Brain microvascular endothelial cell (primary cell): Measurements from ENCODE around the gene EML3.

Source experiments
- DNase-seq: peaks from one replicate; pipeline ENCODE4 v3.0.0-alpha.2; 2020
- H3K27ac ChIP-seq: fragments of 250-450 bp; sonication (Bioruptor Pico); 2 replicates; pipeline ENCODE4 v1.5.1; 2020; ENCODE audit warnings: mild to moderate bottlenecking, moderate library complexity
- H3K27me3 ChIP-seq: fragments of 250-450 bp; sonication (Bioruptor Pico); replicated peaks from 2 replicates; pipeline ENCODE4 v1.5.1; 2020; ENCODE audit warnings: mild to moderate bottlenecking
- H3K36me3 ChIP-seq: fragments of 250-450 bp; sonication (Bioruptor Pico); replicated peaks from 2 replicates; pipeline ENCODE4 v1.5.1; 2020; ENCODE audit warnings: mild to moderate bottlenecking
- H3K4me3 ChIP-seq: 2 replicates; pipeline ENCODE4 v1.5.1; 2011; ENCODE audit warnings: low read depth, mild to moderate bottlenecking, control low read depth, low read length, moderate library complexity
- in situ Hi-C: cut with HindIII; loops from 2 replicates; pipeline ENCODE4 v1.10.0; 2017; ENCODE audit warnings: low sequenced_read_pairs, low pct_ligation_motif_present
- TF ChIP-seq, protein P1 (sequence below): IDR thresholded peaks from 2 replicates; pipeline ENCODE4 v1.5.1; 2011; ENCODE audit warnings: low read depth, mild to moderate bottlenecking, moderate library complexity, low read length, control low read depth, inconsistent platforms; ENCODE audit errors: missing control alignments

The EML3 gene

DNA sequence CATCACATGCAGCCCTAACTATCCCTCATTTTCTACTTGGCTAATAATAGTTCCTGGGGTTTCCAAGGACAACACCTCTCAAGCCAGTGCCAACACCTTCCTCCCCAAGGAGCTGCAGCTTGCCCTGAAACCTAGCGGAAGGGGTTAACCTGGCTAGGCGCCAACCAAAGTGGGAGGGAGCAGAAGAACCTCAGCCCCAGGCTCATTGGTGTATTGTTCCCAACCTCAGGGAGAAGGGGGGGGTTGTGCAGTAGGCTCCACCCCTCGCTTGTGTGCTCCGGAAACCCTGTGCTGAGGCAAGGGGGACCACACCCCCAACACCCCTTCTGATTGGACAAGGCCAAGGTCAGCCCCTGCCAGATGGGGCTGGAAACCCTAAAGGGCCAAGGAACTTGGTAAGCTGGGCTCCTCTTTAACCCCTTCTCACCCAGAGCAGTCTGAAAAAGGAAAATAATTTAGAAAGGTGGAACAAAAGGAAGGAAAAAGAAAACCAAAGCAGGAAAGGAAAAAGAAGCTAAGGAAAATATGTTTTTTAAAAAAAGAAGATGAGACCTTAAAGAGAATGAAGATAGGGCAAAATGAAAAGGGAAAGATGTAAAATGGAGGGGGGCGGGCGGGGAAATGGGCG is 13.4 kb downstream of the EML3 start:
- Histone ChIP-seq H3K27ac (no peak overlapping the region), H3K27me3 (no peaks in the 10 kb centered on the region), H3K36me3 (peaks cover 46% of the 10 kb centered on the region), H3K4me3 (peak overlapping the region; percentile 93)
- TF ChIP-seq, protein P1, sequence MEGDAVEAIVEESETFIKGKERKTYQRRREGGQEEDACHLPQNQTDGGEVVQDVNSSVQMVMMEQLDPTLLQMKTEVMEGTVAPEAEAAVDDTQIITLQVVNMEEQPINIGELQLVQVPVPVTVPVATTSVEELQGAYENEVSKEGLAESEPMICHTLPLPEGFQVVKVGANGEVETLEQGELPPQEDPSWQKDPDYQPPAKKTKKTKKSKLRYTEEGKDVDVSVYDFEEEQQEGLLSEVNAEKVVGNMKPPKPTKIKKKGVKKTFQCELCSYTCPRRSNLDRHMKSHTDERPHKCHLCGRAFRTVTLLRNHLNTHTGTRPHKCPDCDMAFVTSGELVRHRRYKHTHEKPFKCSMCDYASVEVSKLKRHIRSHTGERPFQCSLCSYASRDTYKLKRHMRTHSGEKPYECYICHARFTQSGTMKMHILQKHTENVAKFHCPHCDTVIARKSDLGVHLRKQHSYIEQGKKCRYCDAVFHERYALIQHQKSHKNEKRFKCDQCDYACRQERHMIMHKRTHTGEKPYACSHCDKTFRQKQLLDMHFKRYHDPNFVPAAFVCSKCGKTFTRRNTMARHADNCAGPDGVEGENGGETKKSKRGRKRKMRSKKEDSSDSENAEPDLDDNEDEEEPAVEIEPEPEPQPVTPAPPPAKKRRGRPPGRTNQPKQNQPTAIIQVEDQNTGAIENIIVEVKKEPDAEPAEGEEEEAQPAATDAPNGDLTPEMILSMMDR, result no peak
- DNase-seq, result peak; percentile 99
- in situ Hi-C loops, result no loop called here

DNA sequence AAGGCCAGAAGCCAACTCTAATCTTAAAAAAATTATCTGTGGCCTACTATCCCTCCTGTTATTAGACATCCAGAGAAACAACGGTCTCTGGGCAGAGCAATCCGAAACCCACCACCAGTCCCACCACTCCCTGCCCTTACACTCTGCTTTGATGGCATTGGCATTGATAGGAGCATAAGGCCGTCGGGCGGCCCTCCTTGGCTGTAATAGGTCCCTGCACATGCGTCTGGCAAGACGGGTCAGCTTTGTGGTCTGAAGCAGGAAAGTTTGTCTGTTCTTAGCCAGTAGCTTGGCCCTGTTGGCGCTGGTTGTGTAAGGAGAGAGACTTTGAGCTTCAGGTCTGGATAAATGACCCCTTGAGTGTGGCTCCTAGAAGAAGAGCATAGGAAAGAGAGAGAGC is 17.5 kb downstream of the EML3 start:
- no peaks in the 10 kb centered on the region for H3K27me3 ChIP-seq
- TF ChIP-seq, protein P1, result no peak
- H3K4me3 ChIP-seq, result no peak overlapping the region
- in situ Hi-C loops, result no loop called here
- DNase-seq, result no peak
- peaks cover 56% of the 10 kb centered on the region for H3K36me3 ChIP-seq
- H3K27ac ChIP-seq, result no peak overlapping the region

DNA sequence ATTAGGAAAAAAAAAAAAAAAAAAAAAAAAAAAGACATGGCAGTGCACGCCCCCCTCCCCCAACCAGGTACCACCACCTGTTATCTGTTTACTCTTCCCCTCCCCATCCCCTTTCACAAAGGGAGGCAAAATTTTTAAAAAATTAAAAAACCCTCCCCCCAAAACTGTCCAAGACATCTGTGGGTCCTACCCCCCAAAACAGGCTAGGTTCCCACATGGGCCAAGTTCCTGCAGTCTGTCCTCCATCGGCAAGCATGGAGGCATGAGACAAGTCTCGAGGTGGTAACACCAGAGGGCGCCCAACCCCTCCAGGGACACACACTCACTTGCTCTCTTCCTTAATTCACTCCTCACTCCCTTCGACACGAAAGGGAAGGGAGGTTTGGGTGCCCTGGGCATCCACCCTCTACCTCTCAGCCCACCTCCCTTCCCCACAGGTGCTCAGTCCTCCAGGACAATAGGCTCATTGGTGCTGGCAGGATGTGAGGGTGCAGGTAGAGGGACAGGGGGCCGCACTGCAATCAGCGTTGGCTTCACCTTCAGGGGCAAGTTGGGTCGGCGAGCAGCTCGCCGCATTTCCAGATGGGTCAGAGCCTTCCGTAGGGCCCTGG is 19.0 kb downstream of the EML3 start:
- H3K4me3 ChIP-seq, result no peak overlapping the region
- TF ChIP-seq, protein P1, result peak; percentile 80
- peak; percentile 70 for DNase-seq
- H3K36me3 ChIP-seq, result peaks cover 52% of the 10 kb centered on the region
- in situ Hi-C loops, result no loop called here
- no peaks in the 10 kb centered on the region for H3K27me3 ChIP-seq
- H3K27ac ChIP-seq, result no peak overlapping the region

DNA sequence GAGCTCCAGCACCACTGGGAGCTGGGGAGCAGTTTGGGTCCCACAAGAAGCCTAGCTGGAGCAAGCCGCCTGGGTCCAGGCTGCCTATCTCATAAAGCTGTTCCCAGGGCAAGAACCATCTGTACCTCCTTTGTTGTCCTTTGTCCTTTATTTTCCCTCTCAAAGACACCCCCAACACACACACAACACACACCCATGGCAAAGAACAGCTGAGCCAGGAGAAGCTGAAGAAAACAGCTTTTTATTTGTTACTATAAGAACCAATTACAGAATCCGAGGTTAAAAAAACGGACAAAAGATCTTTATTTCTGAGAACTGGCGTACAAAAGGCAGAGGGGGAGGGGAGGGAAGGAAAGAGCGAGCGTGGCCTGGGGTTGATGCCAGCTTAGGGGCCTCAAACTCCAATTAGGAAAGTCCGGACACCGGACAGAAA is 19.6 kb downstream of the EML3 start:
- Histone ChIP-seq H3K4me3 (no peak overlapping the region), H3K36me3 (peaks cover 52% of the 10 kb centered on the region), H3K27ac (no peak overlapping the region), H3K27me3 (no peaks in the 10 kb centered on the region)
- in situ Hi-C loops, result no loop called here
- TF ChIP-seq, protein P1, result no peak
- no peak for DNase-seq

DNA sequence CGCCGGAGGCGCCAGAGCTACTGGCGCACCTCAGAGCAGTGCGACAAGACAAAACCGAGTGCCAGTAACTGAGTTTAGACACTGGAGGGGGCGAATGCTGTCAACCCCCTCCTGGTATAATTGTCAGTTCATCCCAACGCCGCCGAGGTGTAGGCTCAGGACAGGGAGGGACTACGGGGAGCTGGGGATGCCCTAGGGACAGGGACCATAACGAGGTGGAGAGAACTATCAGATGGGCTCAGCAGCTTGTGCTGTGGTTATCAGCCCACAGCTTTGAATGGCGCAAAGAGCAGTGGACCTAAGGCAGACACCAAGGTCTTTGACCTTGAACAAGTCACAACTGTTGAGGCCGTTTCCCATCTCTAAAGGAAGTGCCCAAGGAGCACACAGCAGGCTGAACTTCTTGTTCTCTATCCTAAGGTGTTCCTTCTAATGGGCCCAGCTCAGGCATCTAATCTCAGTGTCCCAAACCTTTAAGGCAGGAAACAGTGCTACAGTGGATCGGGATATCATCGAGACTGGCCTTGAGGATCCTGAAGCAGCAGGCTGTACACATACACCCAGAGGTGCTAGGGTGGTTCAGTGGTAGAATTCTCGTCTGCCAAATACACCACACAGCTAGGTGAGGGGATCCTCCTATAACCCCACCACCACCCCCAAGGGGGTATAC is 20.3 kb downstream of the EML3 start:
- H3K27me3 ChIP-seq, result no peaks in the 10 kb centered on the region
- H3K36me3 ChIP-seq, result peaks cover 51% of the 10 kb centered on the region
- H3K27ac ChIP-seq, result peak overlapping the region; percentile 42
- DNase-seq, result no peak
- H3K4me3 ChIP-seq, result peak overlapping the region; percentile 84
- TF ChIP-seq, protein P1, result no peak
- in situ Hi-C loops, result no loop called here
